ENCODE results near the gene TRMT112.

DNA sequence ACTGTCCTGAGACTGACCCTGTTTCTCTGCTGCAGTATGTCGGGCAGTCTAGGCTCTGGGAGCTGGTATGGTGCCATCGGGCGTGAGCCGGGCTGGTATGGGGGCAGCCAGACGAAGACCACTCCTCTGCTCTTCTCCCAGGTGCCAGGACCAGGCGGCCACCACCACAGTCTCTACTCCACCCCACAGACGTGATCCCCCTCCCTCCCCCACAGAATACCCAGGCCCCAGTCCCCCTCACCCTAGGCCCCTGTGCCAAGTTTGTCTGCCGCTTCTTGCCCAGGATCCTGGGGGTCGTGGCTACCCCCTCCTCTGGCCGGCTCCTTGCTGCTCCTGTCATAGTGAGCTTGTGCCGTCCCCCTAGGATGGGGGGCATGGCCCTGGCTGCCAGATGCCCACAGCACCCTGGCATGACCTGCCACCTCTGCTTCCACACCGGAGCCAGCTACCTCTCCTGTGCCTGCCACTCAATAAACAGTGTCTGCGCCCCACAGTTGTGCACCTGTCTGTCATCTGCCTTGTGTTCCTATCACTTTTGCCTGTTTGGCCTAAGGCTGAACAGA, 28.3 kb downstream of the TRMT112 start:
- TF ChIP-seq POLR2AphosphoS5 (IDR thresholded peaks at IDR 0.05) (no peak), POLR2A (IDR thresholded peaks at IDR 0.05) (no peak)
- TF ChIP-seq, protein P1, sequence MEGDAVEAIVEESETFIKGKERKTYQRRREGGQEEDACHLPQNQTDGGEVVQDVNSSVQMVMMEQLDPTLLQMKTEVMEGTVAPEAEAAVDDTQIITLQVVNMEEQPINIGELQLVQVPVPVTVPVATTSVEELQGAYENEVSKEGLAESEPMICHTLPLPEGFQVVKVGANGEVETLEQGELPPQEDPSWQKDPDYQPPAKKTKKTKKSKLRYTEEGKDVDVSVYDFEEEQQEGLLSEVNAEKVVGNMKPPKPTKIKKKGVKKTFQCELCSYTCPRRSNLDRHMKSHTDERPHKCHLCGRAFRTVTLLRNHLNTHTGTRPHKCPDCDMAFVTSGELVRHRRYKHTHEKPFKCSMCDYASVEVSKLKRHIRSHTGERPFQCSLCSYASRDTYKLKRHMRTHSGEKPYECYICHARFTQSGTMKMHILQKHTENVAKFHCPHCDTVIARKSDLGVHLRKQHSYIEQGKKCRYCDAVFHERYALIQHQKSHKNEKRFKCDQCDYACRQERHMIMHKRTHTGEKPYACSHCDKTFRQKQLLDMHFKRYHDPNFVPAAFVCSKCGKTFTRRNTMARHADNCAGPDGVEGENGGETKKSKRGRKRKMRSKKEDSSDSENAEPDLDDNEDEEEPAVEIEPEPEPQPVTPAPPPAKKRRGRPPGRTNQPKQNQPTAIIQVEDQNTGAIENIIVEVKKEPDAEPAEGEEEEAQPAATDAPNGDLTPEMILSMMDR (IDR thresholded peaks at IDR 0.05): no peak

Measured in upper lobe of left lung (tissue), 4 donors.